Bronchial epithelial cell (primary cell): Measurements from ENCODE around the gene DGKB. TPM values are rescaled to one million over a fixed set of nuclear protein-coding genes. Genes with fewer than 3 reads are reported as not detected.

Experiments
- DNase-seq: peaks from one replicate; pipeline ENCODE4 v3.0.0-alpha.2; 2010; ENCODE audit warnings: low read depth
- FAIRE-seq: peaks from 2 replicates; lab custom pipeline; 2011; peaks lifted over from hg19 to GRCh38; lab: Jason Lieb, UNC
- H3K27me3 ChIP-seq: 2 replicates; pipeline ENCODE4 v1.5.1; 2011; ENCODE audit warnings: low read length; ENCODE audit not compliant: control insufficient read depth, insufficient read depth
- H3K36me3 ChIP-seq: 2 replicates; pipeline ENCODE4 v1.5.1; 2011; ENCODE audit warnings: low read length; ENCODE audit not compliant: control insufficient read depth, insufficient read depth
- H3K4me3 ChIP-seq: 2 replicates; pipeline ENCODE4 v1.5.1; 2011; ENCODE audit warnings: mild to moderate bottlenecking, low read depth, low read length, control low read depth
- CTCF ChIP-seq: IDR thresholded peaks from 2 replicates; pipeline ENCODE4 v1.5.1; 2011; ENCODE audit warnings: mild to moderate bottlenecking, moderate library complexity, low read length, control low read depth, inconsistent platforms; ENCODE audit not compliant: insufficient read depth, severe bottlenecking
- total RNA-seq: library from RNA; depleted of rRNA; stranded (reverse); fragments of >200 nt; gene quantifications from 2 replicates; pipeline ENCODE4 v1.2.1, GENCODE V29; 2014

The DGKB gene
- total RNA-seq, 1 donor from 2014 or later, result not detected

GRCh38 chr7:14196555-14196954 lies 706.0 kb downstream of the DGKB start:
- H3K4me3 ChIP-seq, result no peak overlapping the region
- no peak for FAIRE-seq
- TF ChIP-seq CTCF, result no peak
- H3K27me3 ChIP-seq, result no peaks in the 10 kb centered on the region
- peak; percentile 95 for DNase-seq
- H3K36me3 ChIP-seq, result no peaks in the 10 kb centered on the region

- Histone ChIP-seq H3K36me3 (no peaks in the 10 kb centered on the region), H3K27me3 (no peaks in the 10 kb centered on the region), H3K4me3 (no peak overlapping the region)
- DNase-seq, result no peak
- no peak for TF ChIP-seq CTCF
- no peak for FAIRE-seq
These were observed 706.7 kb downstream of the DGKB start for GRCh38 chr7:14195871-14196270.

- Histone ChIP-seq H3K4me3 (no peak overlapping the region), H3K36me3 (no peaks in the 10 kb centered on the region), H3K27me3 (no peaks in the 10 kb centered on the region)
- FAIRE-seq (no peak), DNase-seq (no peak)
- no peak for TF ChIP-seq CTCF
These were observed 707.5 kb downstream of the DGKB start for GRCh38 chr7:14195079-14195478.

- H3K4me3 ChIP-seq, result no peak overlapping the region
- DNase-seq (peak; percentile 73), FAIRE-seq (peak; percentile 93)
- no peaks in the 10 kb centered on the region for H3K27me3 ChIP-seq
- no peak for TF ChIP-seq CTCF
- H3K36me3 ChIP-seq, result no peaks in the 10 kb centered on the region
These were observed 710.9 kb downstream of the DGKB start for GRCh38 chr7:14191686-14192098.

- FAIRE-seq, result no peak
- DNase-seq, result no peak
These were observed 718.2 kb downstream of the DGKB start for GRCh38 chr7:14184292-14184864.

More at GRCh38 chr7:14184292-14184864, 718.2 kb downstream of the DGKB start:
- TF ChIP-seq CTCF, result no peak
- no peaks in the 10 kb centered on the region for H3K27me3 ChIP-seq
- H3K4me3 ChIP-seq, result no peak overlapping the region
- H3K36me3 ChIP-seq, result no peaks in the 10 kb centered on the region
